Neural cell (in vitro differentiated cells): ENCODE data around the gene PRIMA1.

Experiments used
- CTCF ChIP-seq: fragments of 450-650 bp; IDR thresholded peaks from 2 replicates; pipeline ENCODE4 v1.5.1; 2014; ENCODE audit warnings: antibody characterized with exemption, mild to moderate bottlenecking, moderate library complexity; ENCODE audit not compliant: poor library complexity, severe bottlenecking
- EZH2 ChIP-seq: fragments of 200-600, 300-800 bp; shearing (Covaris generic), sonication (generic); IDR thresholded peaks from 2 replicates; pipeline ENCODE4 v1.6.1; 2014; ENCODE audit warnings: antibody characterized with exemption, low read length, borderline replicate concordance, mild to moderate bottlenecking; ENCODE audit not compliant: insufficient read depth, poor library complexity, severe bottlenecking
- MXI1 ChIP-seq: fragments of 450-650 bp; conservative IDR thresholded peaks from 2 replicates; pipeline ENCODE4 v1.6.1; 2014; ENCODE audit warnings: antibody characterized with exemption, mild to moderate bottlenecking; ENCODE audit not compliant: poor library complexity, severe bottlenecking
- POLR2AphosphoS5 ChIP-seq: IDR thresholded peaks from 2 replicates; pipeline ENCODE4 v1.6.1; 2012
- SMC3 ChIP-seq: fragments of 450-650 bp; conservative IDR thresholded peaks from 2 replicates; pipeline ENCODE4 v1.6.1; 2014; ENCODE audit warnings: antibody characterized with exemption, mild to moderate bottlenecking, moderate library complexity; ENCODE audit not compliant: poor library complexity
- TAF1 ChIP-seq: IDR thresholded peaks from 2 replicates; pipeline ENCODE4 v1.6.1; 2012; ENCODE audit warnings: low read depth
- TF ChIP-seq, protein P1 (sequence below): IDR thresholded peaks from 2 replicates; pipeline ENCODE4 v1.6.1; 2012; ENCODE audit warnings: borderline replicate concordance

GRCh38 chr14:93725002-93725582 lies 63.2 kb downstream of the PRIMA1 start:
- no peak for TF ChIP-seq CTCF
- no peak for TF ChIP-seq EZH2
- TF ChIP-seq MXI1, result no peak
- TF ChIP-seq POLR2AphosphoS5, result no peak
- no peak for TF ChIP-seq SMC3
- no peak for TF ChIP-seq TAF1
- TF ChIP-seq, protein P1, sequence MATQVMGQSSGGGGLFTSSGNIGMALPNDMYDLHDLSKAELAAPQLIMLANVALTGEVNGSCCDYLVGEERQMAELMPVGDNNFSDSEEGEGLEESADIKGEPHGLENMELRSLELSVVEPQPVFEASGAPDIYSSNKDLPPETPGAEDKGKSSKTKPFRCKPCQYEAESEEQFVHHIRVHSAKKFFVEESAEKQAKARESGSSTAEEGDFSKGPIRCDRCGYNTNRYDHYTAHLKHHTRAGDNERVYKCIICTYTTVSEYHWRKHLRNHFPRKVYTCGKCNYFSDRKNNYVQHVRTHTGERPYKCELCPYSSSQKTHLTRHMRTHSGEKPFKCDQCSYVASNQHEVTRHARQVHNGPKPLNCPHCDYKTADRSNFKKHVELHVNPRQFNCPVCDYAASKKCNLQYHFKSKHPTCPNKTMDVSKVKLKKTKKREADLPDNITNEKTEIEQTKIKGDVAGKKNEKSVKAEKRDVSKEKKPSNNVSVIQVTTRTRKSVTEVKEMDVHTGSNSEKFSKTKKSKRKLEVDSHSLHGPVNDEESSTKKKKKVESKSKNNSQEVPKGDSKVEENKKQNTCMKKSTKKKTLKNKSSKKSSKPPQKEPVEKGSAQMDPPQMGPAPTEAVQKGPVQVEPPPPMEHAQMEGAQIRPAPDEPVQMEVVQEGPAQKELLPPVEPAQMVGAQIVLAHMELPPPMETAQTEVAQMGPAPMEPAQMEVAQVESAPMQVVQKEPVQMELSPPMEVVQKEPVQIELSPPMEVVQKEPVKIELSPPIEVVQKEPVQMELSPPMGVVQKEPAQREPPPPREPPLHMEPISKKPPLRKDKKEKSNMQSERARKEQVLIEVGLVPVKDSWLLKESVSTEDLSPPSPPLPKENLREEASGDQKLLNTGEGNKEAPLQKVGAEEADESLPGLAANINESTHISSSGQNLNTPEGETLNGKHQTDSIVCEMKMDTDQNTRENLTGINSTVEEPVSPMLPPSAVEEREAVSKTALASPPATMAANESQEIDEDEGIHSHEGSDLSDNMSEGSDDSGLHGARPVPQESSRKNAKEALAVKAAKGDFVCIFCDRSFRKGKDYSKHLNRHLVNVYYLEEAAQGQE, result no peak
